Memory B cell (primary cell): Measurements from ENCODE around the gene KIF26B.

Experiments
- ATAC-seq: fragments of 150-1000 bp; cut with Tn5 transposase; 2 replicates; pipeline ENCODE4 v1.10.0; 2021; ENCODE audit warnings: low read depth, mild to moderate bottlenecking, moderate library complexity
- DNase-seq, 2 donors: peaks; one replicate each; pipeline ENCODE4 v3.0.0; 2022; ENCODE audit warnings: low spot score in 2 of 2
- H3K27ac Mint-ChIP-seq: one replicate; pipeline ENCODE4 v1.8.0; 2022; ENCODE audit warnings: mild to moderate bottlenecking, moderate library complexity, mixed read lengths
- H3K27me3 Mint-ChIP-seq: one replicate; pipeline ENCODE4 v1.8.0; 2022; ENCODE audit warnings: mixed read lengths
- H3K36me3 Mint-ChIP-seq: one replicate; pipeline ENCODE4 v1.8.0; 2022; ENCODE audit warnings: mild to moderate bottlenecking, mixed read lengths
- H3K4me1 Mint-ChIP-seq: one replicate; pipeline ENCODE4 v1.8.0; 2022; ENCODE audit warnings: mixed read lengths
- H3K4me3 Mint-ChIP-seq: one replicate; pipeline ENCODE4 v1.8.0; 2022; ENCODE audit warnings: mild to moderate bottlenecking, moderate library complexity, mixed read lengths
- H3K9me3 Mint-ChIP-seq: one replicate; pipeline ENCODE4 v1.8.0; 2022; ENCODE audit warnings: mixed read lengths

KIF26B gene

DNA sequence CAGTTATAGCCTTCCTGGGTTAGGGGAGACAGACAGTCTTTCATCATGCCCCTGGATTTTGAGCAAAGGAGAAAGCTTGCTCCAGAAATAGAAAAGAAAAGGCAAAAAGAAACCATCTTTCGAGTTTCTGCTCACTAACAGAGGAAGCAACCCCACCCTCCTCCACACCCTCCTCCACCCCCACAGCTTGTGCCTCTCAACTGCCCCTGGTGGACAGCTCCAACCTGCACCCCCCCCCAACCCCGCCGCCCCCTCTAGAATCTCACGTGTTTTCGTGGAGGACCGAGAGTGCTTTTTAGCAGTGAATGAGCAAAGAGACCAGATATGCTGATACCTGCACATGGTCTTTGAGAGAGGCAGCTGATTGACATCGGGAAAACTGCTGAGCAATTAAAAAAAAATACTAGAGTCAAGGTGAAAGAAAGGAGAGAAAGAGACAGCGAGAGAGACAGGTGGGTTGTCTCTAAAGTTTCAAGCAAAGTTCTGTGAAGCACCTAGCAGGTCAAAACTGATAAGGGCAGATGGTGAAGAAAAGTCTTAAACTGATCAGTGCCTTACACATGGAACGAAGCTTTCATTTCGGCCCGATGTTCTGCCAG, 358.3 kb downstream of the KIF26B start:
- no peaks in the 10 kb centered on the region for H3K4me1 Mint-ChIP-seq
- H3K27me3 Mint-ChIP-seq = peaks cover 25% of the 10 kb centered on the region
- ATAC-seq (peak; percentile 34), DNase-seq (no peak)
- peaks cover 6% of the 10 kb centered on the region for H3K36me3 Mint-ChIP-seq
- H3K4me3 Mint-ChIP-seq = no peak overlapping the region
- peaks cover 3% of the 10 kb centered on the region for H3K9me3 Mint-ChIP-seq
- H3K27ac Mint-ChIP-seq = no peak overlapping the region

DNA sequence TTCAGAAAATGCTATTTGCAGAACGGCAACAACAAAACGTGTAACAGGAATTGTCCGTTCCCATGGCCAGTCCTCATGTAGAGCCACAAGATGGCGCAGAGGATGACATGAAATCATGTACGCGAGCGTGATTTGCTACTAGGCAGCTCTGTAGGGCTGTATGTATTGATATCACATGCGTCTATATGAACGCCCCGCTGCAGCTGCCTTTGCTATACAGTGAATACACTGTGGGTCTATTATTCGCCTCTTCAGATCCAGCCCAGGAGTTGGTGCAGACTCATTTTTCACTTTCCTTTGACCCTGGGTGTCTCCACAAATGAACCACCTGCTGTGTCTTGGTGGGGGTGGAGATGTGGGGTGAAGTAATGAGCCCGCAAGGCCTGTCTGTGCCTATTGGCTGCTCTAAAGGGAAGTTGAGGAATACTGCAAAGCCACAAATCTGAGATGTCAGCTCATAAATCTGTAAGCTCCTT, 361.5 kb downstream of the KIF26B start:
- no peak for ATAC-seq

GRCh38 chr1:245520611-245521010, 365.8 kb downstream of the KIF26B start:
- no peak overlapping the region for H3K27ac Mint-ChIP-seq
- H3K27me3 Mint-ChIP-seq = peaks cover 11% of the 10 kb centered on the region
- no peaks in the 10 kb centered on the region for H3K4me1 Mint-ChIP-seq
- H3K36me3 Mint-ChIP-seq = no peaks in the 10 kb centered on the region
- H3K4me3 Mint-ChIP-seq = no peak overlapping the region
- ATAC-seq (no peak), DNase-seq (no peak)
- H3K9me3 Mint-ChIP-seq = no peaks in the 10 kb centered on the region

More for the DNA sequence above, 361.5 kb downstream of the KIF26B start:
- no peak for DNase-seq
- no peaks in the 10 kb centered on the region for H3K4me1 Mint-ChIP-seq
- no peak overlapping the region for H3K4me3 Mint-ChIP-seq
- no peaks in the 10 kb centered on the region for H3K36me3 Mint-ChIP-seq
- no peak overlapping the region for H3K27ac Mint-ChIP-seq
- peaks cover 18% of the 10 kb centered on the region for H3K27me3 Mint-ChIP-seq
- H3K9me3 Mint-ChIP-seq = no peaks in the 10 kb centered on the region

DNA sequence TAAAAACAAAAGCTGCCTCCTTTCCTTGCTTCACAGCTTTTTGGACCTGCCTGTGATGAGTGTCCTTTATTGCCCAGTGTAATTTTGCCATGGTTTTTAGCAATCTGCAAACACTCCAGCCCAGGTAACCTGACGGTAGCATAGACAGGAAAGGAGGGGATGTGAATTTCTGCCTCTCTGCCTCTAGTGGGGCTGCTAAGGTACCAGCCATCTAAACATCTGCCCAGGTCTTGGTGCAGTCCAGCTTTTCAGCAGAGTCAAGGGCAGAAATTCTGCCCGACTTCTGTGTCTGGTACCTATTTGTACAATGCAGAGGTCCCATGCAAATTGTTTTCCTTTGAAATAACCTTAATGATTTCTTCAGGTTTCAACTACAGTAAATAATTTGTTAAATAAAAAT, 371.4 kb downstream of the KIF26B start:
- Mint-ChIP-seq H3K4me1 (peaks cover 4% of the 10 kb centered on the region), H3K27me3 (peaks cover 6% of the 10 kb centered on the region), H3K36me3 (no peaks in the 10 kb centered on the region), H3K4me3 (no peak overlapping the region), H3K9me3 (no peaks in the 10 kb centered on the region), H3K27ac (no peak overlapping the region)
- ATAC-seq (no peak), DNase-seq (no peak)

DNA sequence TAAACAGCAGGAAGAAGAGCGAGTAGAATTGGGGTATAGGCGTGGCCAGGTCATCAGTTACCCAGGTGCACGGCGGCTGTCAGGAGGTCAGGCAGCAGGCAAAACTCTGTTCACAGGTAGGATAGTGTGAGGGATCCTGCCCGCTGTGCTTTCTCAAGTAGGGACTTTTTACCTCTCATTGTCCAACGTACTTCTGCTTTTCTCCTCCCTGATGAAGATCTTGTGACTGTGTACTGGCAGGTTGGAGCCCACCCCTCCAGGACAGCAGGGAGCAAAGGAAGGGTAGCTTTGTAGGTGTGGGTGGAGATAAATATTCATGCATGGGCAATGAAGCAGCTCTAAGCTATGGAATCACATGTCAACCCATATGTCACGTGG, 373.5 kb downstream of the KIF26B start:
- ATAC-seq = peak; percentile 49
- DNase-seq = no peak
- no peaks in the 10 kb centered on the region for H3K36me3 Mint-ChIP-seq
- H3K9me3 Mint-ChIP-seq = no peaks in the 10 kb centered on the region
- no peak overlapping the region for H3K4me3 Mint-ChIP-seq
- peaks cover 6% of the 10 kb centered on the region for H3K27me3 Mint-ChIP-seq
- H3K4me1 Mint-ChIP-seq = peaks cover 4% of the 10 kb centered on the region
- H3K27ac Mint-ChIP-seq = no peak overlapping the region

DNA sequence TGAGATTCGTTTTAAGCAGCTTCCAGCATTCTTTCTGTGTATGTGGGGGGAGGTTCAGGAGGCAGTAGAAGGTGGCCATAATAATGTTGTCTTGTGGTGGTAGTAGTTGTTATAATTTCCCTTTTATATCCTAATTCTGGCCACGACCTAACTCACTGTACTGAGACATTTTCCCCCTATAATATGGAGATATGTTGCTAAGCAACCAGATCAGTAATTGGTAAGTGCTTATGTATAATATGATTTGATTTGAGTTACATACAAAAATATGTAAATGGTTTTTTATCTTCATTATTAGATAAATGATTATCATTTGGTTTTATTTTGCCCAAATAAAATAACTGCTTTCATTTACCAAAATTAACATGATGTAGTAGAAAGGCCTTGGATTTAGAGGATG, 376.2 kb downstream of the KIF26B start:
- Mint-ChIP-seq H3K27me3 (peaks cover 6% of the 10 kb centered on the region), H3K36me3 (no peaks in the 10 kb centered on the region), H3K4me1 (peaks cover 4% of the 10 kb centered on the region), H3K9me3 (no peaks in the 10 kb centered on the region), H3K4me3 (no peak overlapping the region), H3K27ac (no peak overlapping the region)
- ATAC-seq = no peak
- DNase-seq = no peak

- no peak overlapping the region for H3K4me3 Mint-ChIP-seq
- no peaks in the 10 kb centered on the region for H3K9me3 Mint-ChIP-seq
- no peak for DNase-seq
- peaks cover 13% of the 10 kb centered on the region for H3K27me3 Mint-ChIP-seq
- no peaks in the 10 kb centered on the region for H3K36me3 Mint-ChIP-seq
- ATAC-seq = no peak
- no peaks in the 10 kb centered on the region for H3K4me1 Mint-ChIP-seq
- H3K27ac Mint-ChIP-seq = no peak overlapping the region
Measured at GRCh38 chr1:245537992-245538391, 383.2 kb downstream of the KIF26B start.

DNA sequence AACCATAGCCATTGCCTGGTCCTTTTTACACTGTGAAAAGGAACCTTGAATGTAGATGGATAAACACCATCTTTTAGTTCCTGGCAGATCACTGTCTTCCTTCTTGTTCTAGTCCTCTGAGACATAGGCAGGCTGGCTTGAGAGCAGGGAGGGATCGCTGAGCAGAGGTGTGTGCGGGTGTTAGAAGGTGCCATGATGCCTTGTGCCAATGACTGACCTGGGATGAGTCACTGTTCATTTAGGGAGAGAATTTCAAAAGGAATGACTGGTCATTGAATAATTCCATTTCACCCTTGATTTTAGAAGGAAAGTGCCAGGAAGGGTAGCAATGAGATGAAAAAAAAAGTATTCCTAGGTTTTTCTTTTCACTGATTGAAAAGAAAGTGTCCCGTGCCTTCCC, 383.9 kb downstream of the KIF26B start:
- ATAC-seq (no peak), DNase-seq (no peak)
- Mint-ChIP-seq H3K4me3 (no peak overlapping the region), H3K9me3 (no peaks in the 10 kb centered on the region), H3K27ac (no peak overlapping the region), H3K27me3 (peaks cover 12% of the 10 kb centered on the region), H3K4me1 (no peaks in the 10 kb centered on the region), H3K36me3 (no peaks in the 10 kb centered on the region)

DNA sequence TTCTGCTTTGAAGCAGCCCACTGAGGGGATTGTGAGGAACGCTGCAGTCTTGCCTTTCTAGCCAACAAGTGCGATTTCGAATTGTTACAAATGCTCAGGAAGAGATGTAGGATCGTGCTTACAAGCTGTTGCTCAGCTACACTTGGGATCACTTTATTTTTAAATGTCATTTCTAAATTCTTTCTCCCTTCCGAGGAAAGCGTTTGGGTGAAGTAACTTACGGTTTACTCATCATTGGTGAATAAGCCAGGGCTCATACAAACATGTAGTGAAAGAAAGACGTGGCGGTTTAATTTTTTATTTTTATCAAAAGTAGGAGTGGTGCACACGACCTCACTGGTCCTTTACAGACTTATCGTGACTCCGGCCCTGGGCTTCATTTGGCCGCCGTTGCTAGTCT, 386.6 kb downstream of the KIF26B start:
- no peak for ATAC-seq
- peaks cover 10% of the 10 kb centered on the region for H3K27me3 Mint-ChIP-seq
- DNase-seq = no peak
- no peaks in the 10 kb centered on the region for H3K36me3 Mint-ChIP-seq
- no peaks in the 10 kb centered on the region for H3K4me1 Mint-ChIP-seq
- no peak overlapping the region for H3K27ac Mint-ChIP-seq
- H3K9me3 Mint-ChIP-seq = no peaks in the 10 kb centered on the region
- H3K4me3 Mint-ChIP-seq = no peak overlapping the region

DNA sequence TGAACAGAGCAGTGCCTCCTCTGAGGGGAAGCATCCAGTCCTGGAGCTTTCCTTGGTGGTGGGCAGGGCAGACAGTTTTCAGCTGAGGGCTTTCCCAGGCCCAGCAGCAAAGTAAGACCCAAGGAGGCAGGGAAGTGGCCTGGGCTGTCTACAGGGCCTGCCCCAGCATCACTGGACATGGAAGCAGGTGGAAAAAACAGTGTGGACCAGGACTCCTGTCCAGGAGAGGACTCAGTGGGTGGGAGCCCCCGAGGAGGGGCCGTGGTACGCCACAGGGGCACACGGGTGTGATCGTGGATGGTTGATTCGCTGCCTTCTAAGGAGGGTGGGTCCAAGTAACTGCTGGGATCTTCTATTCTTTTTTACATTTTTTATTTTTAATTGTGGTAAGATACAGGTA, 387.6 kb downstream of the KIF26B start:
- H3K4me1 Mint-ChIP-seq = no peaks in the 10 kb centered on the region
- no peak for ATAC-seq

GRCh38 chr1:245544236-245544635, 389.5 kb downstream of the KIF26B start:
- H3K4me1 Mint-ChIP-seq = no peaks in the 10 kb centered on the region
- ATAC-seq = no peak
- no peaks in the 10 kb centered on the region for H3K9me3 Mint-ChIP-seq
- no peaks in the 10 kb centered on the region for H3K36me3 Mint-ChIP-seq
- no peak overlapping the region for H3K4me3 Mint-ChIP-seq
- H3K27me3 Mint-ChIP-seq = peaks cover 2% of the 10 kb centered on the region
- H3K27ac Mint-ChIP-seq = no peak overlapping the region
- no peak for DNase-seq

More for the DNA sequence above, 387.6 kb downstream of the KIF26B start:
- Mint-ChIP-seq H3K4me3 (no peak overlapping the region), H3K36me3 (no peaks in the 10 kb centered on the region), H3K9me3 (no peaks in the 10 kb centered on the region), H3K27me3 (peaks cover 6% of the 10 kb centered on the region), H3K27ac (no peak overlapping the region)
- DNase-seq = no peak

DNA sequence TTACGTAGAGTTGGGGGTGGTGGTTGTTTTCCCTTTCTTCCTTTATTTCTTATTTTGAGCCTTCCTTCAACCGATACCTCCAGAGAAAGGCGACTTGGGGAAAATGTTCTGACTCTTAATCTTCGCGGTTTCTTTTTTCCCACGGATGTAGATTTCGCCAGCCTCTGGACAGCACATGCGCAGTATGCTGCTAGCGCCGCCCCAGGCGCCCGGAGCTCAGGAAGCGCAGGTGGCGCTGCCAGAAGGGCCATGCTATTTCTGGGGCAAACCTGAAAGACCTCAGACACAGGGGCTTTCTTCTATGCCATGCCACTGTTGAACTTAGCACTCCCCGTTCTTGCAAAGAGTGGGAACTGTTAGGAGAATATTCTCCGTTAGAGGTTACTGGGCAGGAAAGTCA, 392.1 kb downstream of the KIF26B start:
- no peak for DNase-seq
- peaks cover 6% of the 10 kb centered on the region for H3K27me3 Mint-ChIP-seq
- no peaks in the 10 kb centered on the region for H3K4me1 Mint-ChIP-seq
- no peaks in the 10 kb centered on the region for H3K36me3 Mint-ChIP-seq
- no peak for ATAC-seq
- no peaks in the 10 kb centered on the region for H3K9me3 Mint-ChIP-seq
- peak overlapping the region; percentile 21 for H3K4me3 Mint-ChIP-seq
- H3K27ac Mint-ChIP-seq = no peak overlapping the region

DNA sequence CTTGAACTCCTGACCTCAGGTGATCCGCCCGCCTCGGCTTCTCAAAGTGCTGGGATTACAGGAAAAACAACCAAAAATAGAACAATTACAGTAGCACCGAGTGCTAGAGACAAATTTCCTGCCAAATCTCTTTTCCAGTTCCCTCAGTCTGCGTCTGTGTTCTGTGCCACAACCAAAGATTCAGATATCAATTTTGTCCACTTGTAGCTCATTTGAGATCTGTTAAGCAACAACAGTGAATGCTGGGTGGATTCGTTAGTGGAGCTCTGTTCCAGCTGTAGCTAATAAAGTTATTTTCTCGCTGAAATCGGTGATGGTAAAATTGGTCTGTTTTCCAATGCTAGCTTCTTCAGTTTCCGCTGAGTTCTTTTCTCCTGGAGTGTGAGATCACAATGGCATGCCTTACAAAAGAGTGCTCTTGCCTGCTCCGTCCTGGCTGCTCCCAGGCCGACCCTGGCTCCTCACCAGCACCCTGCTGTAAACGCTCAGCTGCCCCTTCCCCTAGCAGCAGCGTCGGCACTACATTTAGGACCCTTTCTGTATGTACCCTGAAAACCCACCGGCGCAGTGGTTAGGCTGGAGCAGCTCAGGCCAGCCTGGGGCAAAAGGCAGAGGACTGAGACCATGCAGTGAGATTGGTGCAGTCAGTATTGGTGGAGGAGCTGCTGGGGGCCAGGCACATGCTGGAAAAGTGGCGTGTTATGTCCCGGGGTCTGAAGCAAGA, 395.4 kb downstream of the KIF26B start:
- Mint-ChIP-seq H3K36me3 (no peaks in the 10 kb centered on the region), H3K9me3 (no peaks in the 10 kb centered on the region), H3K27ac (no peak overlapping the region), H3K4me1 (no peaks in the 10 kb centered on the region), H3K4me3 (no peak overlapping the region), H3K27me3 (peaks cover 14% of the 10 kb centered on the region)
- DNase-seq = no peak
- ATAC-seq = no peak

- Mint-ChIP-seq H3K36me3 (no peaks in the 10 kb centered on the region), H3K9me3 (no peaks in the 10 kb centered on the region)
- DNase-seq = no peak
Measured at GRCh38 chr1:245550720-245551043, 395.9 kb downstream of the KIF26B start.

DNA sequence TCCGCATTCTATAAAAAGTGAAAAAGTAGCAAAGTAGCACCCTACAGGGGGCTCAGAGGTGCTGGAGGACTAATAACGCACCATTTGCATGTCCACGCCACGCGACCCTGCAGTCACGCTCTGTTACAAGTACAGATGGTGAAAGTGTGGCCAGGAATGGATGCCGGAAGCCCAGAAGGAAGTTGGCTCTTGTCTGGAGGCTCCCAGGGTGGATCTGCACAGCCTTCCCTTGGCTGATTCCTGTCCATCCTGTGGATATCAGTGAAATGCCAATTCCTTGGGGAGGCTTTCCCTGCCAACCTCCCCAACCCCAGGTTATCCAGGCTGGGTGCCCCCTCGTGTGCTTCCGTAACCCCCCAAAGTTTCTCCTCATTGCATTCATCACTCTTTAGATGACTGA, 396.8 kb downstream of the KIF26B start:
- Mint-ChIP-seq H3K4me3 (no peak overlapping the region), H3K4me1 (no peaks in the 10 kb centered on the region), H3K27me3 (peaks cover 15% of the 10 kb centered on the region), H3K9me3 (no peaks in the 10 kb centered on the region), H3K36me3 (no peaks in the 10 kb centered on the region), H3K27ac (no peak overlapping the region)
- no peak for ATAC-seq
- DNase-seq = no peak

More at GRCh38 chr1:245550720-245551043, 395.9 kb downstream of the KIF26B start:
- H3K4me3 Mint-ChIP-seq = no peak overlapping the region
- H3K27me3 Mint-ChIP-seq = peaks cover 14% of the 10 kb centered on the region
- no peaks in the 10 kb centered on the region for H3K4me1 Mint-ChIP-seq
- H3K27ac Mint-ChIP-seq = no peak overlapping the region
- no peak for ATAC-seq
